ENCODE data around the gene MED26. TPM values are rescaled to one million over a fixed set of nuclear protein-coding genes. Genes with fewer than 3 reads are reported as not detected.
A peak's percentile ranks its signal among the peaks of the same experiment; 100 is the strongest.

The MED26 gene
- total RNA-seq, 3 donors from 2014 or later, result 5.6 to 10.0 (median 7.5) TPM

DNA sequence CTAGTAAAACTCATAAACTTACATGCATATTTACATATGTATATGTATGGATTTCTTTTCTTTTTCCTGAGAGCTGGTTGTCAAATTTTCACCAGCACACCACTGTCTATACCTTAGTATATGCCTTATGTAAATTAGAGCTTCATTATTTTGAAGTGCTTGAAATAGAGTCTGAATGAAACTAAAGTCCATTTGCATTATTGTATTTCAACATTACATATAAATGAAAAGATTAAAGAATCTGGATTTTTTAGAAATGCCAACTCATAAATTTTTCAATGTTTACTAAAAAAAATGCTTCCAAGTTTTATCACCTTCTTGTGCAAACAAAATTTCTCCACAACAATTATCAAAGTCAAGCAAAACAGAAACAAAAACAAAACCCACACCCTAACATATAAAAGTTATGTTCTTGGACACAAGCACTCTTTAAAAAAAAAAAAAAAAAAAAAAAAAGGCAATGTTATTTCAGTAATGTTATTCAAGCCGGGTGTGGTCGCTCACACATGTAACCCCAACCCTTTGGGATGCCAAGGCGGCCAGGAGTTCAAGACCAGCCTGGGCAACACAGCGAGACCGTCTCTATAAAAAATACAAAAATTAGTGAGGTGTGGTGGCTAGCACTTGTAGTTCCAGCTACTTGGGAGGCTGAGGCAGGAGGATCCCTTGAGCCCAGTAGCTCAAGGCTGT, 18.3 kb downstream of the MED26 start:
- intact Hi-C loops (cut with DNase I; ENCODE audit: low total_unique reads), result no loop called here
- Histone ChIP-seq H3K27me3 (no peaks in the 10 kb centered on the region), H3K27ac (no peak overlapping the region), H3K4me1 (no peaks in the 10 kb centered on the region), H3K4me3 (no peak overlapping the region), H3K9me3 (no peaks in the 10 kb centered on the region), H3K36me3 (no peaks in the 10 kb centered on the region)
- DNase-seq (ENCODE audit: low spot score in 2 of 2), result no peak
- TF ChIP-seq, protein P1, sequence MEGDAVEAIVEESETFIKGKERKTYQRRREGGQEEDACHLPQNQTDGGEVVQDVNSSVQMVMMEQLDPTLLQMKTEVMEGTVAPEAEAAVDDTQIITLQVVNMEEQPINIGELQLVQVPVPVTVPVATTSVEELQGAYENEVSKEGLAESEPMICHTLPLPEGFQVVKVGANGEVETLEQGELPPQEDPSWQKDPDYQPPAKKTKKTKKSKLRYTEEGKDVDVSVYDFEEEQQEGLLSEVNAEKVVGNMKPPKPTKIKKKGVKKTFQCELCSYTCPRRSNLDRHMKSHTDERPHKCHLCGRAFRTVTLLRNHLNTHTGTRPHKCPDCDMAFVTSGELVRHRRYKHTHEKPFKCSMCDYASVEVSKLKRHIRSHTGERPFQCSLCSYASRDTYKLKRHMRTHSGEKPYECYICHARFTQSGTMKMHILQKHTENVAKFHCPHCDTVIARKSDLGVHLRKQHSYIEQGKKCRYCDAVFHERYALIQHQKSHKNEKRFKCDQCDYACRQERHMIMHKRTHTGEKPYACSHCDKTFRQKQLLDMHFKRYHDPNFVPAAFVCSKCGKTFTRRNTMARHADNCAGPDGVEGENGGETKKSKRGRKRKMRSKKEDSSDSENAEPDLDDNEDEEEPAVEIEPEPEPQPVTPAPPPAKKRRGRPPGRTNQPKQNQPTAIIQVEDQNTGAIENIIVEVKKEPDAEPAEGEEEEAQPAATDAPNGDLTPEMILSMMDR (IDR thresholded peaks at IDR 0.05), result no peak
- TF ChIP-seq POLR2A (IDR thresholded peaks at IDR 0.05) (no peak), POLR2AphosphoS5 (IDR thresholded peaks at IDR 0.05) (no peak)

DNA sequence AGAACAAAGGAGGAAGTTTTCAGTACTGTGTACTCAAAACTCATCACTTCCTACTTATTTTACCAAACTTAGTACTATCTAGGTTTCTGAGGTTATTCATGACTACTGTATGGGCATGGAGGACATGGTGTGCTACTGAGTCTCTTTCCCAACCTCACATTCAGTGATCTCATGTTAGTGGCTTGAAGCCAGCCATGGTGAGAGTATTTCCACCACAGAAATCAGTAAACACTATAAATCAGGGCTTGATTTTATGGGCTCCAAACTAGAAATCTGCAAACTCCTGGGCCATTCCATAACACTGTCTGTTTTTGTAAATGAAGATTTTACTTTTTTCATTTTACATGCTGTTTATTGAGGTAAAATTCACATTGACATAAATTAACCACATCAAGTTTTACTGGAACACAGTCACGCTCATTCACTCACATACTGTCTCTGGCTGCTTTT, 19.7 kb downstream of the MED26 start:
- intact Hi-C loops (cut with DNase I; ENCODE audit: low total_unique reads), result no loop called here
- Histone ChIP-seq H3K4me1 (no peaks in the 10 kb centered on the region), H3K27me3 (no peaks in the 10 kb centered on the region), H3K4me3 (no peak overlapping the region), H3K27ac (peak overlapping the region; percentile 64 to 66), H3K36me3 (no peaks in the 10 kb centered on the region), H3K9me3 (no peaks in the 10 kb centered on the region)
- TF ChIP-seq POLR2AphosphoS5 (IDR thresholded peaks at IDR 0.05), result peak in 2 of 3 donors; percentile 53 to 78
- TF ChIP-seq POLR2A (IDR thresholded peaks at IDR 0.05), result no peak
- no peak for DNase-seq (ENCODE audit: low spot score in 2 of 2)

- TF ChIP-seq POLR2AphosphoS5 (IDR thresholded peaks at IDR 0.05), result no peak
- intact Hi-C loops (cut with DNase I; ENCODE audit: low total_unique reads), result no loop called here
- Histone ChIP-seq H3K27ac (peak overlapping the region; percentile 64 to 66), H3K27me3 (no peaks in the 10 kb centered on the region), H3K36me3 (no peaks in the 10 kb centered on the region), H3K4me3 (no peak overlapping the region), H3K9me3 (no peaks in the 10 kb centered on the region), H3K4me1 (no peaks in the 10 kb centered on the region)
- no peak for DNase-seq (ENCODE audit: low spot score in 2 of 2)
Measured at GRCh38 chr19:16607819-16608218, 20.2 kb downstream of the MED26 start.

DNA sequence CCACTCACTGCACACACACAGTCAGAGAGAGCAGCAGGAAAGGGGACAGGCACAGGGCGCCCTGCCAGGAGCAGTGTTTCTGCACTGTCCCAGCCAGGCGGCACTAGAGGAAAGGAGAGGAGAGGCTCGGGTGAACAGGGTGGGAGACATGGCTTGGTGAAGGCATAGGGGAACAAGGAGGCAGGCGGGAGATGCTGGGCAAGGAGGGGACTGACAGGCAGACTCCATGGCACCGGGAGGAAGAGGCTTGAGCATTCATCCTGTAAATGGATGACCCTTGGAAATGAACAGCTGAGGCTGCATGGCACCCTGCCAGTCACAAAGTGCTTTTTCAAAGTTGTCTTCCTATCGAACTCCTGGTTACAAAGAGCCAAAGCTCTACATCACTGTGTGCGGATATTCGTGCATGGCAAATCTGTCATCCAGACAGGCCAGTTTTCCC, 22.4 kb downstream of the MED26 start:
- Histone ChIP-seq H3K27me3 (no peaks in the 10 kb centered on the region), H3K9me3 (no peaks in the 10 kb centered on the region), H3K27ac (peak overlapping the region; percentile 13 to 25), H3K4me1 (no peaks in the 10 kb centered on the region), H3K36me3 (no peaks in the 10 kb centered on the region), H3K4me3 (no peak overlapping the region)
- TF ChIP-seq POLR2A (IDR thresholded peaks at IDR 0.05) (no peak), POLR2AphosphoS5 (IDR thresholded peaks at IDR 0.05) (no peak)
- TF ChIP-seq, protein P1 (IDR thresholded peaks at IDR 0.05), result no peak
- intact Hi-C loops (cut with DNase I; ENCODE audit: low total_unique reads), result no loop called here
- no peak for DNase-seq (ENCODE audit: low spot score in 2 of 2)

GRCh38 chr19:16605115-16605514, 22.9 kb downstream of the MED26 start:
- Histone ChIP-seq H3K27me3 (no peaks in the 10 kb centered on the region), H3K4me3 (no peak overlapping the region), H3K9me3 (no peaks in the 10 kb centered on the region), H3K36me3 (no peaks in the 10 kb centered on the region), H3K27ac (no peak overlapping the region), H3K4me1 (no peaks in the 10 kb centered on the region)
- intact Hi-C loops (cut with DNase I; ENCODE audit: low total_unique reads), result no loop called here
- no peak for DNase-seq (ENCODE audit: low spot score in 2 of 2)
- TF ChIP-seq POLR2A (IDR thresholded peaks at IDR 0.05), result no peak
- TF ChIP-seq POLR2AphosphoS5 (IDR thresholded peaks at IDR 0.05), result no peak
- TF ChIP-seq, protein P1 (IDR thresholded peaks at IDR 0.05), result no peak

GRCh38 chr19:16604615-16605014, 23.4 kb downstream of the MED26 start:
- intact Hi-C loops (cut with DNase I; ENCODE audit: low total_unique reads), result no loop called here
- H3K4me1 ChIP-seq, result no peaks in the 10 kb centered on the region
- H3K9me3 ChIP-seq, result no peaks in the 10 kb centered on the region
- no peak for DNase-seq (ENCODE audit: low spot score in 2 of 2)
- H3K4me3 ChIP-seq, result no peak overlapping the region
- no peaks in the 10 kb centered on the region for H3K27me3 ChIP-seq
- no peak overlapping the region for H3K27ac ChIP-seq
- TF ChIP-seq POLR2A (IDR thresholded peaks at IDR 0.05), result no peak
- TF ChIP-seq POLR2AphosphoS5 (IDR thresholded peaks at IDR 0.05), result no peak
- TF ChIP-seq, protein P1 (IDR thresholded peaks at IDR 0.05), result no peak
- H3K36me3 ChIP-seq, result no peaks in the 10 kb centered on the region
